SK-N-SH (cell line): ENCODE data around the gene VDAC1. TPM values are rescaled to one million over a fixed set of nuclear protein-coding genes. Genes with fewer than 3 reads are reported as not detected.

Source experiments
- CTCF ChIA-PET: fragments of 300-600, 350-600 bp; formaldehyde crosslinking; extraction: SDS; loops from one replicate; lab custom pipeline; 2021; lab: Yijun Ruan, JAX
- POLR2A ChIA-PET: fragments of 350-600 bp; sonication (Branson Sonifier 250); formaldehyde crosslinking; extraction: SDS; loops from one replicate; lab custom pipeline; 2020; ENCODE audit warnings: antibody characterized with exemption, inconsistent platforms; lab: Yijun Ruan, JAX
- DNase-seq: peaks from one replicate; pipeline ENCODE4 v3.0.0; 2012
- H2AFZ ChIP-seq: fragments of 200-600 bp; sonication (generic); 2 replicates; pipeline ENCODE4 v1.8.1; 2016; ENCODE audit warnings: antibody characterized with exemption, mild to moderate bottlenecking, low read depth
- H3F3A ChIP-seq: fragments of 200-600 bp; sonication (generic); replicated peaks from 2 replicates; pipeline ENCODE3; 2016; ENCODE audit warnings: antibody characterized with exemption, mild to moderate bottlenecking; ENCODE audit not compliant: insufficient read depth
- H3K27ac ChIP-seq, 2 experiments: fragments of 200-500 bp in 1 of 2; fragments of 200-600 bp in 1 of 2; sonication (Bioruptor generic) in 1 of 2; sonication (generic), shearing (Covaris generic) in 1 of 2; 2 replicates each; pipeline versions ENCODE4 v1.5.1 to v1.6.1; 2014 to 2016; ENCODE audit warnings: low read depth in 2 of 2, inconsistent platforms in 1 of 2, low read length in 1 of 2, mild to moderate bottlenecking in 1 of 2, mixed read lengths in 1 of 2
- H3K27me3 ChIP-seq: fragments of 200-600 bp; sonication (generic), shearing (Covaris generic); 2 replicates; pipeline ENCODE4 v1.6.1; 2016; ENCODE audit warnings: mixed run types; ENCODE audit not compliant: insufficient read depth
- H3K36me3 ChIP-seq, 2 experiments: fragments of 200-500 bp in 1 of 2; fragments of 200-600 bp in 1 of 2; sonication (Bioruptor generic) in 1 of 2; sonication (generic) in 1 of 2; replicated peaks in 1 of 2; 2 replicates each; pipeline versions ENCODE3 to v1.5.1; 2014 to 2016; ENCODE audit warnings: low read length in 1 of 2, mild to moderate bottlenecking in 1 of 2; ENCODE audit not compliant: insufficient read depth in 2 of 2, control insufficient read depth in 1 of 2
- H3K4me1 ChIP-seq, 2 experiments: fragments of 200-500 bp in 1 of 2; fragments of 200-600 bp in 1 of 2; sonication (Bioruptor generic) in 1 of 2; sonication (generic), shearing (Covaris generic) in 1 of 2; 2 replicates each; pipeline versions ENCODE4 v1.5.1 to v1.6.1; 2014 to 2016; ENCODE audit warnings: low read depth in 1 of 2, low read length in 1 of 2, mixed run types in 1 of 2; ENCODE audit not compliant: insufficient read depth in 2 of 2, control insufficient read depth in 1 of 2
- H3K4me2 ChIP-seq: fragments of 200-600 bp; sonication (generic), shearing (Covaris generic); 2 replicates; pipeline ENCODE4 v1.6.1; 2017; ENCODE audit warnings: mixed run types
- H3K4me3 ChIP-seq, 2 experiments: fragments of 200-500 bp in 1 of 2; fragments of 200-600 bp in 1 of 2; sonication (Bioruptor generic) in 1 of 2; sonication (generic), shearing (Covaris generic) in 1 of 2; 2 replicates each; pipeline versions ENCODE4 v1.5.1 to v1.8.1; 2014 to 2016; ENCODE audit warnings: low read depth in 2 of 2, inconsistent platforms in 1 of 2, low read length in 1 of 2, mild to moderate bottlenecking in 1 of 2, mixed read lengths in 1 of 2, moderate library complexity in 1 of 2
- H3K79me2 ChIP-seq: fragments of 200-600 bp; sonication (generic); 2 replicates; pipeline ENCODE4 v1.8.1; 2017; ENCODE audit warnings: mild to moderate bottlenecking; ENCODE audit not compliant: insufficient read depth
- H3K9ac ChIP-seq: fragments of 200-600 bp; sonication (generic); 2 replicates; pipeline ENCODE4 v1.6.1; 2017; ENCODE audit warnings: mixed run types
- H3K9me2 ChIP-seq: fragments of 200-600 bp; sonication (generic); 2 replicates; pipeline ENCODE4 v1.6.1; 2017; ENCODE audit warnings: mixed run types
- H3K9me3 ChIP-seq: fragments of 200-600 bp; sonication (generic); 2 replicates; pipeline ENCODE4 v1.6.1; 2017; ENCODE audit warnings: mixed run types, mild to moderate bottlenecking, moderate library complexity
- H4K20me1 ChIP-seq: fragments of 200-600 bp; sonication (generic); 2 replicates; pipeline ENCODE4 v1.6.1; 2017; ENCODE audit warnings: mild to moderate bottlenecking, mixed run types; ENCODE audit not compliant: insufficient read depth
- ELF1 ChIP-seq: IDR thresholded peaks from 2 replicates; pipeline ENCODE4 v1.4.0; 2012
- EZH2phosphoT487 ChIP-seq: fragments of 200-600 bp; sonication (generic); IDR thresholded peaks from 2 replicates; pipeline ENCODE4 v1.6.1; 2017; ENCODE audit warnings: low read depth, mixed run types, mild to moderate bottlenecking, antibody characterized with exemption, moderate library complexity, borderline replicate concordance
- FOXJ3 ChIP-seq: sonication (generic); formaldehyde crosslinking; IDR thresholded peaks from 2 replicates; pipeline ENCODE4 v1.5.1; 2020; ENCODE audit warnings: mild to moderate bottlenecking, missing genetic modification reagents
- GABPA ChIP-seq: IDR thresholded peaks from 2 replicates; pipeline ENCODE4 v1.4.0; 2012; ENCODE audit warnings: low read depth, mild to moderate bottlenecking
- GATA2 ChIP-seq: sonication (generic); formaldehyde crosslinking; IDR thresholded peaks from 2 replicates; pipeline ENCODE4 v1.5.0; 2020; ENCODE audit warnings: mild to moderate bottlenecking, missing genetic modification reagents
- IRF3 ChIP-seq: fragments of 150-350 bp; IDR thresholded peaks from 2 replicates; pipeline ENCODE4 v1.6.1; 2016; ENCODE audit warnings: mild to moderate bottlenecking, low read depth, low read length
- MEF2A ChIP-seq: IDR thresholded peaks from 2 replicates; pipeline ENCODE4 v1.4.0; 2012; ENCODE audit warnings: low read depth, borderline replicate concordance
- MXI1 ChIP-seq: IDR thresholded peaks from 2 replicates; pipeline ENCODE4 v1.6.1; 2012; ENCODE audit warnings: mild to moderate bottlenecking, low read depth, low read length, improper control_type of control experiment
- NFIC ChIP-seq: IDR thresholded peaks from 2 replicates; pipeline ENCODE4 v1.4.0; 2012; ENCODE audit warnings: borderline replicate concordance
- NRF1 ChIP-seq: IDR thresholded peaks from 2 replicates; pipeline ENCODE4 v1.6.1; 2012; ENCODE audit warnings: low read depth, mild to moderate bottlenecking, low read length
- POLR2AphosphoS5 ChIP-seq: IDR thresholded peaks from 2 replicates; pipeline ENCODE4 v1.6.1; 2012; ENCODE audit warnings: low read depth, low read length
- RFX5 ChIP-seq: IDR thresholded peaks from 2 replicates; pipeline ENCODE4 v1.6.1; 2012; ENCODE audit warnings: mild to moderate bottlenecking, improper control_type of control experiment, low read length
- SMC3 ChIP-seq: IDR thresholded peaks from 2 replicates; pipeline ENCODE4 v1.6.1; 2012; ENCODE audit warnings: low read depth, low read length, improper control_type of control experiment
- TEAD4 ChIP-seq: IDR thresholded peaks from 2 replicates; pipeline ENCODE4 v1.4.0; 2012; ENCODE audit warnings: mild to moderate bottlenecking, borderline replicate concordance; ENCODE audit not compliant: insufficient read depth
- WGBS: methylation state at CpG from one replicate; pipeline ENCODE4 v1.1.6; 2017; ENCODE audit warnings: low lambda C conversion rate; 5-methylcytosine and 5-hydroxymethylcytosine counted together
- polyA plus RNA-seq, 3 experiments: library from polyadenylated mRNA; depleted of rRNA; stranded (reverse); fragments of >200 nt; gene quantifications; 2 replicates each; pipeline ENCODE4 v1.2.3, GENCODE V29; 2012
- TF ChIP-seq, protein P1 (sequence below): IDR thresholded peaks from 2 replicates; pipeline ENCODE4 v1.4.0; 2012; ENCODE audit warnings: low read depth, borderline replicate concordance
- TF ChIP-seq, protein P2 (sequence below): IDR thresholded peaks from 2 replicates; pipeline ENCODE4 v1.4.0; 2012; ENCODE audit warnings: low read depth

Gene VDAC1
- polyA plus RNA-seq, 1 of the 3 experiments (the other 2 are of a cell fraction) = 166 TPM

GRCh38 chr5:133998042-133998441 is 6.7 kb downstream of the VDAC1 start:
- TF ChIP-seq MEF2A (no peak), GATA2 (no peak), SMC3 (no peak), EZH2phosphoT487 (no peak), RFX5 (no peak), GABPA (no peak), ELF1 (no peak), NFIC (no peak), POLR2AphosphoS5 (no peak), FOXJ3 (CRISPR knock-in tag) (no peak), TEAD4 (no peak), MXI1 (no peak), NRF1 (no peak), IRF3 (no peak)
- TF ChIP-seq, protein P1, sequence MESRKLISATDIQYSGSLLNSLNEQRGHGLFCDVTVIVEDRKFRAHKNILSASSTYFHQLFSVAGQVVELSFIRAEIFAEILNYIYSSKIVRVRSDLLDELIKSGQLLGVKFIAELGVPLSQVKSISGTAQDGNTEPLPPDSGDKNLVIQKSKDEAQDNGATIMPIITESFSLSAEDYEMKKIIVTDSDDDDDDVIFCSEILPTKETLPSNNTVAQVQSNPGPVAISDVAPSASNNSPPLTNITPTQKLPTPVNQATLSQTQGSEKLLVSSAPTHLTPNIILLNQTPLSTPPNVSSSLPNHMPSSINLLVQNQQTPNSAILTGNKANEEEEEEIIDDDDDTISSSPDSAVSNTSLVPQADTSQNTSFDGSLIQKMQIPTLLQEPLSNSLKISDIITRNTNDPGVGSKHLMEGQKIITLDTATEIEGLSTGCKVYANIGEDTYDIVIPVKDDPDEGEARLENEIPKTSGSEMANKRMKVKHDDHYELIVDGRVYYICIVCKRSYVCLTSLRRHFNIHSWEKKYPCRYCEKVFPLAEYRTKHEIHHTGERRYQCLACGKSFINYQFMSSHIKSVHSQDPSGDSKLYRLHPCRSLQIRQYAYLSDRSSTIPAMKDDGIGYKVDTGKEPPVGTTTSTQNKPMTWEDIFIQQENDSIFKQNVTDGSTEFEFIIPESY = no peak
- TF ChIP-seq, protein P2, sequence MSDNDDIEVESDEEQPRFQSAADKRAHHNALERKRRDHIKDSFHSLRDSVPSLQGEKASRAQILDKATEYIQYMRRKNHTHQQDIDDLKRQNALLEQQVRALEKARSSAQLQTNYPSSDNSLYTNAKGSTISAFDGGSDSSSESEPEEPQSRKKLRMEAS = no peak
- TF ChIP-seq, all 33 proteins: peak for 0
- peaks cover 37 to 38% of the 10 kb centered on the region in 2 experiments; a peak in 2 of 4 replicates for H3K4me1 ChIP-seq
- H3F3A ChIP-seq = peaks cover 19% of the 10 kb centered on the region
- H3K9ac ChIP-seq = no peak overlapping the region
- H3K4me2 ChIP-seq = no peak overlapping the region
- no peak overlapping the region for H2AFZ ChIP-seq
- H3K36me3 ChIP-seq = peaks cover 4 to 14% of the 10 kb centered on the region in 2 experiments
- no peaks in the 10 kb centered on the region for H3K27me3 ChIP-seq
- H3K27ac ChIP-seq = no peak overlapping the region
- 93% methylated on average over 6 of the region's 6 CpGs for WGBS
- peaks cover 100% of the 10 kb centered on the region for H3K79me2 ChIP-seq
- ChIA-PET POLR2A (no interaction called here), CTCF (interaction anchor here (1.0 to 8.0 kb wide), 6 partner anchors 12 to 1152 kb away, joined by 3 to 62 read pairs (median 4); no protein-coding TSS in a partner anchor)
- no peak overlapping the region for H3K4me3 ChIP-seq
- H3K9me3 ChIP-seq = no peaks in the 10 kb centered on the region
- DNase-seq = no peak
- no peaks in the 10 kb centered on the region for H3K9me2 ChIP-seq
- peaks cover 100% of the 10 kb centered on the region for H4K20me1 ChIP-seq
